BJ (cell line): ENCODE data around the gene TTPAL. TPM values are rescaled to one million over a fixed set of nuclear protein-coding genes. Genes with fewer than 3 reads are reported as not detected.

ENCODE experiments used
- CTCF ChIA-PET: fragments of 350-600 bp; formaldehyde crosslinking; extraction: SDS; loops from one replicate; lab custom pipeline; 2021; ENCODE audit warnings: antibody characterized with exemption, inconsistent platforms; lab: Yijun Ruan, JAX
- POLR2A ChIA-PET: fragments of 300-600 bp; sonication (Branson Sonifier 250); formaldehyde crosslinking; extraction: SDS; loops from one replicate; lab custom pipeline; 2021; ENCODE audit warnings: antibody characterized with exemption; lab: Charles Lee
- DNase-seq: peaks from one replicate; pipeline ENCODE4 v3.0.0-alpha.2; 2011; ENCODE audit warnings: low read depth
- H3K27me3 ChIP-seq: 2 replicates; pipeline ENCODE4 v1.6.0; 2011; ENCODE audit warnings: low read length; ENCODE audit not compliant: control insufficient read depth, insufficient read depth
- H3K36me3 ChIP-seq: 2 replicates; pipeline ENCODE4 v1.5.1; 2011; ENCODE audit warnings: low read length; ENCODE audit not compliant: control insufficient read depth, insufficient read depth
- H3K4me3 ChIP-seq: 2 replicates; pipeline ENCODE4 v1.5.1; 2011; ENCODE audit warnings: low read depth, mild to moderate bottlenecking, control low read depth, low read length
- polyA plus RNA-seq: library from polyadenylated mRNA; depleted of rRNA; stranded (reverse); fragments of >200 nt; gene quantifications from 2 replicates; pipeline ENCODE4 v1.2.3, GENCODE V29; 2011
- TF ChIP-seq, protein P1 (sequence below): IDR thresholded peaks from 2 replicates; pipeline ENCODE4 v1.5.1; 2011; ENCODE audit warnings: low read depth, mild to moderate bottlenecking, control low read depth, inconsistent platforms, low read length, moderate library complexity; ENCODE audit not compliant: insufficient read depth

Gene TTPAL
- polyA plus RNA-seq, 1 experiment, result 13.8 TPM

DNA sequence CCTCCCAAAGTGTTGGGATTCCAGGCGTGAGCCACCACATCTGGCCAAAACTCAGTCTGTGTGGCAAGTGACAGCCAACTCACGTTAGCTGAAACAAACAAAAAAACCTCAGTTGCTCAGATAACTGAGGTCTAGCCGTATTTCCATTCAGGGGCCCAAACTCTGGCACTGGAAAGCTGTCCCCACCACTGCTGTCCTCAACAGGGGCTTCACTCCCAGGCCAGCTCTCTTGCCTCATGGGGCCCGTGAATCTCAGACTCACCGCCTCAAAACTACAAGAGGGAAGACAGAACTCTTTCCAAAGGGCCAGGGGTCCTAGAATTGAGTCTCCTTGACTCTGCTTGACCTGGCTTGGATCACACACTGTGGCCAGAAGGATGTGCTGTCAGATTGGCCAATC, 7.4 kb downstream of the TTPAL start:
- TF ChIP-seq, protein P1, sequence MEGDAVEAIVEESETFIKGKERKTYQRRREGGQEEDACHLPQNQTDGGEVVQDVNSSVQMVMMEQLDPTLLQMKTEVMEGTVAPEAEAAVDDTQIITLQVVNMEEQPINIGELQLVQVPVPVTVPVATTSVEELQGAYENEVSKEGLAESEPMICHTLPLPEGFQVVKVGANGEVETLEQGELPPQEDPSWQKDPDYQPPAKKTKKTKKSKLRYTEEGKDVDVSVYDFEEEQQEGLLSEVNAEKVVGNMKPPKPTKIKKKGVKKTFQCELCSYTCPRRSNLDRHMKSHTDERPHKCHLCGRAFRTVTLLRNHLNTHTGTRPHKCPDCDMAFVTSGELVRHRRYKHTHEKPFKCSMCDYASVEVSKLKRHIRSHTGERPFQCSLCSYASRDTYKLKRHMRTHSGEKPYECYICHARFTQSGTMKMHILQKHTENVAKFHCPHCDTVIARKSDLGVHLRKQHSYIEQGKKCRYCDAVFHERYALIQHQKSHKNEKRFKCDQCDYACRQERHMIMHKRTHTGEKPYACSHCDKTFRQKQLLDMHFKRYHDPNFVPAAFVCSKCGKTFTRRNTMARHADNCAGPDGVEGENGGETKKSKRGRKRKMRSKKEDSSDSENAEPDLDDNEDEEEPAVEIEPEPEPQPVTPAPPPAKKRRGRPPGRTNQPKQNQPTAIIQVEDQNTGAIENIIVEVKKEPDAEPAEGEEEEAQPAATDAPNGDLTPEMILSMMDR, result no peak
- ChIA-PET POLR2A (no interaction called here), CTCF (no interaction called here)
- no peak overlapping the region for H3K4me3 ChIP-seq
- DNase-seq, result no peak
- H3K27me3 ChIP-seq, result no peaks in the 10 kb centered on the region
- H3K36me3 ChIP-seq, result peaks cover 4% of the 10 kb centered on the region

DNA sequence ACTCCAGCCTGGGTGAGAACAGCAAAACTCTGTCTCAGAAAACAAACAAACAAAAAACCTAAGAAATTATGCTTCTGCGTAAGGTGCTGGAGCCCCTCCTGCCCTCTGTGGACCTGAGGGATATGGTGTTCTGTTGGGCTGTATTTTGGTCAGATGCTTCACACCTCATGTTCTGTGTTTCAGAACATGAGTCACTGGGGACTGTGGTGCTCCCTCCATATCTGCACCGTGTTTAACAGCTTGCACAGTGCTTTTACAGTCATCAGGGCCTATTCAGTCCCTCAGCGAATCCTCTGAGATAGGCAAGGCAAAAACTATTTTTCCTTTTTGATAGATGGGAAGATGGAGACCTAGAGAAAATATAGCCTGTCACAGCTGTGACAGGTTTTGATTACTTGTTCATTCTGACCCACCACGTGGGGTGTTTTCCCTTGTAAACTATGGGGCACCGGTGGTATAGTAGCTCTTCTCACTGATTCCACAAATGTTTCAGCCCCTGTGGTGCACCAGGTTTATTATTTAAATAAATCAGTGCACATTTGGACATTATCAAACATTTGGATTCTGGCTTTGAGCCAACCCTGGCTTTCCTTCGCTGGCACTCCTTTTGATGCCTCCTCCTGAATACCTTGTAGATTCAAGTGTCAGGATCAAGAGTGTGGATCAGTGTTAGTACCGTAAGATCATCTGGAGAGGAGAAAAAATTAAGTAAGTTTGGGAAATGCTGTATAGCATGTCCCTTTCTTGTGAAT, 9.6 kb downstream of the TTPAL start:
- TF ChIP-seq, protein P1, result no peak
- ChIA-PET CTCF (interaction anchor here (1.0 to 1.1 kb wide), 2 partner anchors 14 to 125 kb away, joined by 3 to 6 read pairs; no protein-coding TSS in a partner anchor), POLR2A (no interaction called here)
- Histone ChIP-seq H3K4me3 (no peak overlapping the region), H3K27me3 (no peaks in the 10 kb centered on the region), H3K36me3 (peaks cover 9% of the 10 kb centered on the region)
- DNase-seq, result no peak

DNA sequence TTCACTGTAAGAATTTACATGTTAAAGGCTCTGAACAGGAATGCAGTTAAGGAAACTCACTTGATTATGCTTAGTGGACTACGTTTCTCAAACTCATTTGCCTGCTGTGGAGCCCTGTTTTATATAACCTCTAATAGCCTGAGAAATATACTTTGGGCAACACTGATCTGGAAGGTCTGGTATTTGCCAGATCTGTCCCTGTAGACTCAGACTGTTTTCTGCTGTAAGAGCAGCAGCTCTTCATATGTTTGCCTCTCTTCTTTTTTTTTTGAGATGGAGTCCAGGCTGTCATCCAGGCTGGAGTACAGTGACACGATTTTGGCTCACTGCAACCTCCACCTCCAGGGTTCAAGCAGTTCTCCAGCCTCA, 10.1 kb downstream of the TTPAL start:
- no peaks in the 10 kb centered on the region for H3K27me3 ChIP-seq
- CTCF ChIA-PET, result interaction anchor here (1.1 kb wide), 1 partner anchor 14 kb away, joined by 3 read pairs; no protein-coding TSS in a partner anchor
- TF ChIP-seq, protein P1, result no peak
- POLR2A ChIA-PET, result no interaction called here
- no peak for DNase-seq
- H3K36me3 ChIP-seq, result peaks cover 9% of the 10 kb centered on the region
- no peak overlapping the region for H3K4me3 ChIP-seq

DNA sequence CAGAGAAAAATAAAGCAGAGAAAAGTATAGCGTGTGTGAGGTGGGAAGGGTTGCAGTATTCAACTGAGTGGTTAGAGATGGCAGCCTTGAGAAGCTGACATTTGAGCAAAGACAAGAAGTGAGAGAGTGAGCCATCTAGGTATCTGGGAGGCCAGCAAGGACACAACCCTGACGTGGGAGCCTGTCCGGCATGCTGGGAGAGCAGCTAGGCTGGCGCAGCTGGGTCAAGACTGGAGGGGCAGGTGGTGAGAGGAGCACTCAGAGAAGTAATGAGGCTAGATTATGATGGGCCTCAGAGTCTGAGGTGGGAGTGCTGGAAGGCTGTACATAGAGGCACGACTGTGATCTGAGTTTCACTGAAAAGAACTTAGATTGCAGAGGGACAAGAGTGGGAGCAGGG, 12.9 kb downstream of the TTPAL start:
- Histone ChIP-seq H3K4me3 (no peak overlapping the region), H3K27me3 (no peaks in the 10 kb centered on the region), H3K36me3 (peaks cover 7% of the 10 kb centered on the region)
- TF ChIP-seq, protein P1, result no peak
- ChIA-PET CTCF (interaction anchor here (0.6 to 1.1 kb wide), 2 partner anchors 12 to 265 kb away, joined by 3 to 5 read pairs; no protein-coding TSS in a partner anchor), POLR2A (no interaction called here)
- DNase-seq, result no peak

DNA sequence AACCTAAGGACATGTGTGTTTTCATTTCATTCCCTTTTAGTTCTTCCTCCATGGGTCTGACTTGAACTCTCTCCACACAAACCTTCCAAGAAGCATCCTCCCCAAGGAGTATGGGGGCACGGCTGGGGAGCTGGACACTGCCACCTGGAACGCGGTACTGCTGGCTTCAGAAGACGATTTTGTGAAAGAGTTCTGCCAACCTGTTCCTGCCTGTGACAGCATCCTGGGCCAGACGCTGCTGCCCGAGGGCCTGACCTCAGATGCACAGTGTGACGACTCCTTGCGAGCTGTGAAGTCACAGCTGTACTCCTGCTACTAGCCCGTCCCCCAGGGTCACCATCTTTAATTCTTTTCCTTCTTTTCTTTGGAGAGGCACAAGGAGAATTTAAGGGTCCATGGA, 13.5 kb downstream of the TTPAL start:
- no peak for DNase-seq
- CTCF ChIA-PET, result interaction anchor here (1.1 kb wide), 1 partner anchor 101 kb away, joined by 3 read pairs; no protein-coding TSS in a partner anchor
- H3K4me3 ChIP-seq, result no peak overlapping the region
- no peaks in the 10 kb centered on the region for H3K27me3 ChIP-seq
- peaks cover 7% of the 10 kb centered on the region for H3K36me3 ChIP-seq
- POLR2A ChIA-PET, result no interaction called here
- TF ChIP-seq, protein P1, result no peak
